Measurements from ENCODE around the gene MIPOL1.
"Not testable (repeated sequence)": the region's sequence is repeated elsewhere in the genome, so short reads cannot be mapped to it uniquely, and the experiment has no call there.

Gene MIPOL1

DNA sequence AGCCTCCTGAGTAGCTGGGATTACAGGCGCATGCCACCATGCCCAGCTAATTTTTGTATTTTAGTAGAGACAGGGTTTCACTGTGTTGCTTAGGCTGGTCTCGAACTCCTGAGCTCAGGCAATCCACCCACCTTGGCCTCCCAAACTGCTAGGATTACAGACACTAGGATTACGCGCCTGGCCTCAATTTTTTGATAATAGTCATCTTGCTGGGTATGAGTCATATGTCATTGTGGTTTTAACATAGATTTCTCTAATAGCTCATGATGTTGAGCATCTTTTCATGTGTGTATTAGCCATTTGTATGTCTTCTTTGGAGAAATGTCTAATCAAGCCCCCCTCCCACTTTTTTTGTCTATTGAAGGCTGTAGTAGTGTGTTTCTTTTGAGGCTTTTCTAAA, 38.3 kb downstream of the MIPOL1 start:
- DNase-seq = not testable (repeated sequence)

DNA sequence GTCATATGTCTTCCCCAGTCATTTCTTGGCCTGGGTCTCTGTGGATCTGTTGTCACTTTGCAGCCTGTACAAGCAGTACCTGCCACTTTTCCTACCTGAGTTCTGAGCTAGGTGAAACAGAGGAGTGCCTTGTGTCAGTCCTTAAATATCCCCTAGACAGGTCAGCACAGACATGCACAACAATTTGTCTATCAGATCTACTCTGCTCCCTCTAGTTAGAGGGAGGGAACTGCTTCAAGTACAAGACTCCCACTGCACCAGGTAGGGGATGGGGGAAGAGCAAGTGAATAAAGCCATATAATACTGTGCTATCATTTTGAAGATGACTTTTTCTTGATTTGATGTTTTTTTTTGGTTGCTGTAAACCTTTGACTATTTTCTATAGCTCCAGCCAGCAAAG, 39.4 kb downstream of the MIPOL1 start:
- DNase-seq = no peak

DNA sequence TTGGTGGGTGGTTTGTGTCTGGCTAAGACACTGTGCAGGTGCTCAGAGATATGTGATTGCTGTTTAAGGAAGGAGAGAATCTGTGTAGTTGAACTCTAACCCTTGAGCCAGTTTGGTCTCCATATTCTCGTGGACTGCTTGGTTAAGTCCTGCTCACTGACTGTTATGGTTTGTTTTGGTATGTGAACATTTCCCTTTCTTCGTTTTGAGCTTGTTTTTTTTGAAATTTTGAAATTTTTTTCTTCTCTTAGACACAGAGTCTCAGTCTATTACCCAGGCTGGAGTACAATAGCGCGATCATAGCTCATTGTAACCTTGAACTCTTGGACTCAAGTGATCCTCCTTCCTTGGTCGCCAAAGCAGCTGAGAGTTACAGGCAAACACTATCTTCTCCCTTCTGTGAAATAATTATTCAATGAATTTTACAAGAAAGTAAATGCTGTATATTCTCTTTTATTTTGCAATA, 40.0 kb downstream of the MIPOL1 start:
- no peak for DNase-seq

DNA sequence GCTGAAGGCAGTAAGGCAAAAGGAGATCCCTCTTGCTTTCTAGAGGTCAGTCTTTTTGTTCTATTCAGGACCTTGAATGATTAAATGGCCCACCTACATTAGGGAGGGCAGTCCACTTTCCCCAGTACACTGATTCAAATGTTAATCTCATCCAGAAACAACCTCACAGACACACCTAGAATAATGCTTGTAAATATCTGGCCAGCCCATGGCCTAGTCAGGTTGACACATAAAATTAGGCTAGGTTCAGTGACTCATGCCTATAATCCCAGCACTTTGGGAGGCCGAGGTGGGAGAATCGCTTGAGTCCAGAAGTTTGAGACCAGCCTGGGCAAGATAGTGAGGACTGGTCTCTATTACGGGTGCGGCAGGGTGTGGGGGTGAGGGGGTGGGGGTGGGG, 43.5 kb downstream of the MIPOL1 start:
- DNase-seq = no peak

DNA sequence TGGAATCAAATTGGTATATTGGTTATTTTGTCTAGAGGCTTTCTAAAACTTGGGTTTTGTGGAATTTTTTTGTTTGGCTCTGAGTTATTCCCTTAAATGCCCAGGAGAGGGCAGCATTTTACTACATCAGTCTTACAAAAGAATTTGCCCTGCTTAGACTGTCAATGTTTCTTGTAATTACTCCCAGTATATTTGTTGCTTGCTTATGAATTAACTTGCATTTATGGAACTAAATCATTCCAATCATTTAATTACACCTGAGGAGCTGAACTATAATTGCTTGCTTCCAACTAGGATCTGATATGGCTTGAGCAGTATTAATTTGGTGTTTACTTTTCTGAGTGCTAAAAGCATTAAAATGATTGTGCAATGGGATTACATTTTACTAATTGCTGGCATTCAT, 48.7 kb downstream of the MIPOL1 start:
- no peak for DNase-seq

DNA sequence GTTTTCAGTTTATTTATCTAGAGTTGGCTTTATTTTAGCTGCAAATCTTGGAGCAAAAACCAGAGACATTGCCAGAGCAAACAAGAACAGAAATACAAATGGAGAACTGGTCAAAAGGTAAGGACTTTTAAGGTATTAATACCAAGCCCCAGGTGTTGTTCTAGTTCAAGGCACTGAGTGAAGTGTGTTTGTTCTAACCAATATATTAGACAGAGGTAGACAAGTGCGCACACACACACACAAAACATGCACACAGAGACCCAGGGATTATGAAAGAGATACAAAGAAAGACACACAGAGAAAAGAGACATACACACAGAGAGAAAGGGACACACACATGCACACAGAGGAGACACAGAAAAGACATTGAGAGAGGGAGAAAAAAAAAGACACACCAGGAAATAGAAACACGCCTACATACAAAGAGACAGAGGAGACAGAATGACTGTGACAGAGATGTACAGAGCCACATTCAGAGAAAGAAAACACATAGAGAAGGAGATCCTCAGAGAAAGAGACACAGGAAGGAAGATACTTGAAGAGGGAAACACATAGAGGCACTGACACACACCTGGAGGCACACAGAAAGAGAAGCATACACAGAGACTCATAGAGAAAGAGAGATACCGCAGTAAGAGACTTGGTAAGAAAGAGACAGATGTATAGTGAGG, 50.2 kb downstream of the MIPOL1 start:
- no peak for DNase-seq

DNA sequence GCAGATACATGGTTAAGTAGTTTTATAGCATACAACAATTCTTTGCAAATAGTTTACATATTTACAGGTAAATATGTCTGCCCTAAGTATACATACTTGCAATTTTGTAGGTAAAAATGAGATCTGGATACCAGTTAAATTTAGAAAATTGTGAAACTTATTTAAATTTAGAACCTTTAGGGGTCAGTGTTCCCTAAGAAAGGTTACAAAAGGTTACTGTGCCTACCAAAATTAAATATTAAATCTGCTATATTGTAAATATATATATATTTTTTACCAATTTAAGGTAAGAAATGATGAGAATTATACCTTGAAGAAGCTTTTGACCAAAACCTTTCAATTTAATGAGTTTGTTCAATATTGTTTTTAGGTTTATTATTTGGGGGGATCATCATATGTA, 54.0 kb downstream of the MIPOL1 start:
- DNase-seq = no peak

DNA sequence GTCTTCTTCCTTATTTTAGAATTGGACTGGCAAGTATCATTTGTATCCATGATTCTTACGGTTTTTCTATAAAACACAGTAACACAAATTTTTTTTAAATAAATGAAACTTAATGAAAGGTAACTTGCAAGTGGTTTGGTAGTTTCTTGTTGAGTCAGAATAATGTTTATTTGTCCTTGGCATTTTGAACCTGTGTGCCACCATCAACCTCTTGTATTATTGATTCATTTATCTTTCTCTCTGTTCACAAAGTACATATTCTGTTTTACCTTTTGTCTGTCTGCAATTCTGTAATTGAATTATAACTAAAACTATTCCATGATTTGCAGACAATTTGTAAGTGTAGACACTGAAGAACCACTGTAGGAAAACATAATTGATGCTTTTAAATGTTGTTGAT, 54.7 kb downstream of the MIPOL1 start:
- DNase-seq = no peak

DNA sequence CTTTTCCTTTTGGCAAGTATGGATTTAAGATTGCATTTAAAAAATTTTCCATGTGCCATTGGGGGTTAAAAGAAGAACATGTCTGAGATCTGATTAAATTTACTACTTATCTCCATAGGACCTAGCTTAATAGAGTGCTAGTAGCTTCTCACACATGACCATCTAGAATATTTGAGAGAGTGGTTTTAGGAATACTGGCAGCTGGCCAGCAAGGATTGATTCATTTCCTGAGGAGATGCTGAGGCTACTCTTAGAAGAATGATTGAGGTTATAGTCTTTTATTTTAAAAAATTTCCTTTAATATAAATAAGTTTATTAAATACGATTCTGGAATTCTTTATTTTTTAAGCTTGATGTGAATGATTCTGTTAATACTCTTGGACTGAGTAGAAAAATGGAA, 56.2 kb downstream of the MIPOL1 start:
- no peak for DNase-seq

DNA sequence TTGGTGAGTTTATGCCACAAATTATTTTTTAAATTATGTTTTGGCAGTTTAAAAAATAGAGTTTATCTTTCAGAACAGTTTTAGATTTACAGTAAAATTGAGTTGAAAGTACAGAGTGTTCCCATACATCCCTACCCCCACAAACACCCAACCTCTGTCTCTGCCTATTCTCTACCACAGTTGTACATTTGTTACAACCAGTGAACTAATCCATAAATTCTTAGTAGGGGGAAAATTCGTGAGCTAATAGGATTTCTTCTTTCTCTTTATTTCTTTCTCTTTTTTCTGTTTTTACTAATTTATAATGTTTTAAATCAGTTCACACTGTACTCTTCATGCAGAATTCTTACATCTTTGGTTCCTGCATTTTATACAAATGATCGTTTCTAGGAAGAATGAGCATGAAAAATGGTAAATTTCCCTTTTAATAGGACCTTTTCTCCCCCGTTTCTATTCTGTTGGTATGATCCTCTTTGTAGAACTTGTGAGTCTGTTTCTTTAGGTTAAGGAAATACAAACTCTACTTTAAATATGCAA, 56.7 kb downstream of the MIPOL1 start:
- DNase-seq = no peak

DNA sequence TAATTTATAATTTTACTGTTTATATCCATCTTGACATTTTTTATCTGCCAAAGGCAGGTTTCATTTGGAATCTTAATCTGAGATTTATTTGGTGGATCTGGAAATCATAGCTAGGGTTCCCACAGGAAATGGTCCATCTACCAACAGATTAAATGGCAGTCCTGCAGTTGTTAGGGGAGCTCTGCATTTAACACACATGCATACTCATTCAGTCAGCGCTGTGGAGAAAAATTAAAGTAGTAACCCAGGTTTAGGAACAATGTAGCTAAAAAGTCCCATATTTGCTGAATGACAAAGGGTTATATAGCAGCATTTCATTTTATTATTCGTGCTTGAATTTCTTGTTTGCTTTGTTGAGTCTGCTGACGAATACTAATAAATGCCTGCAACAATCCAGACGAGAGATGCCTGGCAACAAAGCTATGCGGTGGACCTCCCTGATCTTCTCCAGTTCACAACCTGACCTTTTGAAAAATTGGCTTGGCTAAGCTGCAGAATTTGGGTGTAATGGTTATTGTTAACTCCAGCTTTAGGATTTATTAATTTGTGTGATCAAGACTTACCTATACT, 59.8 kb downstream of the MIPOL1 start:
- DNase-seq = no peak

DNA sequence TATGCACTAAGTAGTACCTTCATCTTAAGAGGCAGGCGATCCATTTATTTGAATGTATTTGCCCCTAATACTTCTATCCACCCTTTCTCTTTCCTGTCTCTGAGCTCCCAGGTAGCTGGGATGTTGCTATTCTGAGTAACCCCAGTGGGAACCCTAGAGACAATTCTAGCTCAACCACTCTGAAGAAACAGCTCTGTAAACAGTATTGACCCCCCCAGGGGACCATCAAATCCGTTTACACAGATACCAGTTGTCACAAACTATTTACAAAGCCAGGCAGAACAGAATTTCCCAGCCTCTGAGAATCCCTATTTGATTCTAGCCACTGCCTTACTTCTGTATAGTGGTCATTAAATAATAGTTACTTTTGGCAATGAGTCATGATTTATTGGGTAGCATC, 64.9 kb downstream of the MIPOL1 start:
- no peak for DNase-seq

DNA sequence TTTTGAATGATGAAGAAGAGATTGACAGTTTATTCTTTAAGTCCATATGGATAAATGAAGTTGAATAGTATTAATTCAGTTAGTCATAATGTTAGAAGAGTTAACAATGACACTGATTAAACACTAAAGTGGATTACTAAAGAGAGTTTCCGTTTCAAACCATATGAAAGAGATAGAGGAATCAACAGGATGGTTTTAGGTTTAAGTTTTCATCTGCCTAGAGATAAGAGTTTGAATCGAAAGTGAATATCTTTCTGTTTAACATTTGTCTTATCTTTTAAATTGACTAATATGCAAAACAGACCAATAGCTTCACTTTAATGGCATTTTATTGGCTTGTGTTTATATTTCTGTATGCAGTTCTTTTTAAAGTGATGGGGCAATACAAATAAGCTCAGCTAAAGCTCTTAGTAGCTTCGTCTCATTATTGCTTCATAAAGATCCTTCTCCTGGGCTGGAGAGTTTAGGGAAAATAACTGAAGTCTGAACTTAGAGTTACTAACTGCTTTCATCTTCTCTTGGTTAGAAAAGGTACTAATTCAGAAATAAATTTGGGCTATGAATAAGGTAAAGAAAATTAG, 66.0 kb downstream of the MIPOL1 start:
- no peak for DNase-seq

DNA sequence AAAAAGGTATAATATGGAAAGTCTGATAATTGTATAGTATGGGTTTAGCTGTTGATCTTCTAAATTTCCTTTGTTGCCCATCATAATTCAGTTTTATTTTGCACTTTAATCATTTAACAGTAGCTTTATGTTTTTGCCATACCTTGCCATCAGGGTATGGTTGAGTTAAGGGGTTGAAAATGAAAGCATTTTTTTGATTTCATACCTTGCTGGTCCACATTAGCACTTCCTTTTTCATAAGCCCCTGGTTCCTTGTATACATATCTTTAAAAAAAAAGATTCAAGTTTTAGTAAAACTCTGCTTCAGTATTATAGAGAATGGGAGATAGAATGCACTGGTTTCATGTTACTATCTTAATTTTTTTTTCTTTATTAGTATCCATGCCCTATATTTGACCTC, 71.1 kb downstream of the MIPOL1 start:
- DNase-seq = no peak

DNA sequence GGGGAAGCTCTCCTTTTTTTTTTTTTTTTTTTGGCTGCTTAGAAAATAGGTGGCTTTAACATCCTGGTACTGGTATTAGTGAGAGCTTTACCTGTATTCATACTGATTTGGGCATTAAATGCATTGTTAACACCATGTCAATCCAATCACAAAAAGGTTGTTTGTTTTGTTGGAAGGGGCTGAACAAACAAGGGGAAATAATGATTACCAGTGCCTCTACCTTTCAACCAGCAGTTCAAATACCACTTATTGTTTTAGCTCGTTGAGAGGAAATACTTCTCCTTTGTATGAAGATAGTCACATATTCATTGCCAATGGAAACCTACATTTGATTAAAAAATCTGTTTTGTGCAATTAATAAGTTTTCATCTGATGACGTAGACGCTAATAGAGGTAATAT, 72.9 kb downstream of the MIPOL1 start:
- DNase-seq = no peak

DNA sequence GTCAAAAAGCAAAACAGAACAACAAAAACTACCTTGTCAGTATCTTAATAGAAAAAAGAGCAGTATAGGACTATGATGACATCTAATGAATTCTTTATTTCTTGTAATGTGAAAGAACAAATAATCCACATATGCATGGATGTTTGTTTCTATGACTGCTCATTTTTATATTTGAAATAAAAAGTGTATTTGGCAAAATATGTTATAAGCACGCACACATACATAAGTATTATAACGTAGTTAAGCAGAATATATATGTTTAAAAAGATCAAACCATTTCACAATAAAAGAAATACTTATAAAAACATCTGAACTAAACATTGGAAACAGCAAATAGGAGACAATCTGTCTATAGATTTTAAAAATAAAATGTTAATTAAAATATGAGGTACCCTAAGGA, 74.8 kb downstream of the MIPOL1 start:
- DNase-seq = no peak

DNA sequence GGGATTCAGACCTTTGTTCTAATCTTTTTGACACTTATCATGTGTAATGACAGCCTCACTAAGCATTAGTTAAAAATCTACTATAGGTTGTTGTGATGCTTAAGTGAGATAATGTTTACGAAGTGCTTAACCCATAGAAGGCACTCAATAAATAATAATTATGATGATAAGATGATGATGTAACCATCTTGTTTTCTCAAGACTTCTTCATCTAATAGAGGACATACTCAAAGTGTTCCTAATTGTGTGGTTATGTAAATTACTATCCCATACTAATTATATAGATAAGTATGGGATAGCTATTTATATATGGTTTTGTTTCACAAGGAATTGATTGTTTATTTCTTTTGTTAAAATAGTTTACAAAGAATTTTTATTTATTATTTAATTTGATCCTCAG, 76.9 kb downstream of the MIPOL1 start:
- DNase-seq = no peak

DNA sequence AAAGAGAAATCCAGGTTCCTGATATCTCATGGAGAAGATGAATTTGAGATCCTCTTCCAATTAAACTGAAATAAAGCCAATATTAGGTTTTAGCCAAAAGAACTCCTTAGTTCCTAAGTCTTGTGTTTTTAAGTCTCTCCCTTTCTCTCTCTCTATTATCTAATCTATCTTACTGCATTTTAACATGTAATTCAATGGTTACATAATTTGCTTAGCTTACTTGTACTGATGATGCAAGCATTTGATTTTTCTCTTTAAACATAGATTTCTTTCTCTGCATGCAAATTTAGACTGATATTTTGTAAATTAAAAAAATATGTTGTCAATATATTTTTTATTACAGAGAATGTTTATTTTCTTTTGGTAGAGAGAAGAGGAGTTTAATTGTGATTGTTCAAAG, 78.2 kb downstream of the MIPOL1 start:
- DNase-seq = no peak

DNA sequence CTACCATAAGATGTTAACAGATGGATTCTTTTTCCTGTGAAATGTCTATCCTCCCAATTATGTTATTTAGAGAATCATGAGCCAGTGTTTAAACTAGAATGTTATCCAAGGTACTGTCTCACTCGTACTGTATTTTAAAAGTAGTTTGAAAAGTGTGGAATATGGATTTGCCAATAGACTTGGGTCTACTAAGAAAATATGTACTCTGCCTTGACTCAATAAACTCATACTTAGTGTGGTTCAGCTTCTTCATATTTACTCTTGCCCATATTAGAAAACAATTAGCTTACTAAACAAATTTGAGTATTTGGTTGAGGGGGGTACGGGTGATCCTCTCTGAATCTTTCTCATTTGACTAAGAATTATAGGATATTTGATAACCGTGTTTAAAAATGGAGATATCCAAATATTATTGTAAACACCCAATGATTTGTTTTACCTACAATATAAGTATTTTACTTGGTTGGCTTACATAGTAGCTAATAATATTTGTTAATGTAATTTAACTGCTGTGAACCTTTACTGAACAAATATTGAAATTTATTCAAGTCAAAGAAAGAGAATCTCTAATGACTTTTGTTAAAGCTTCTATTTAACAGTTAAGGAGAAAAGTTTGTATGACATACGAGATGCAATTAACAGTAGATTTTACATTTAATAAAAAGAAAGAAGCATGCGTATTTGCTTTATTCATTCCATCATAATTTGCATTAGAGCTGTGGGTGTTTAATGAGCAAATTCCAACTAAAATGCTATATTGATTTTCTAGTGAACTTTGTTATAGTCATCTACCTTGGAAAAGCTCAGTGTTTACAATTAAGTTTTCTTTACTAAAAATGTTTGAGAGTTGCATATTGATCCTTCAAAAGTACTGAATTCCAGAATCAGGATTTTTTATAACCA, 81.2 kb downstream of the MIPOL1 start:
- no peak for DNase-seq

DNA sequence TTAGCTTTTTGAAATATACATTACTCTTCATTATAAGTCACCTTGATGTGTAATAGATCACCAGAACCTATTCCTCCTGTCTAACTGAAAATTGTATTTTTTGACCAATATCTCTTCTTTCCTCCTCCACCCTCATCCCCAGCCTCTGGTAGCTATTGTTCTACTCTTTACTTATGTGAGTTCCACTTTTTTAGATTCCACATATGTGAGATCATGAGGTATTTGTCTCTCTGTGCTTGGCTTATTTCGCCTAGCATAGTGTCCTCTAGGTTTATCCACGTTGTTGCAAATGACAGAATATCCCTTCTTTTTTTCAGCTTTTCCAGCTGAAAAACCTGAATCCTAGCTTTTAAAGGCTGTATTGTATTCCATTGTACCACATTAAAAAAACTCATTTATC, 82.1 kb downstream of the MIPOL1 start:
- no peak for DNase-seq

DNA sequence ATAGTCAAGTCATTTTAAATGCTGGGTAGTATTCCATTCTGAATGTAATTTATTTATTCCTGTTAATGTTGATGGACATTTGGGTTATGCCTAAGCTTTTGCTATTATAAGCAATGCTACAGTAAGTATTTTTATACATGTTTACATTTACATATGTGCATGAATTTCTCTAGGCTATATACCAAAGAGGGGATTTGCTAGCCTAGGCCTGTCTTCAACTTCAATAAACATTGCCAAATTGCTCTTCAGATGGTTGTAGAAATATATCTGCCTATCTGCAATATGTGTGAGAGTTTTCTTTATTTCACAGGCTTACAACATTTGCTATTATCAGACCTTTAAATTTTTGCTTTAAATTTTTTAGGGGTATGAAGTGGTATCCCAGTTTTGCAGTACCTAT, 87.0 kb downstream of the MIPOL1 start:
- DNase-seq = no peak

DNA sequence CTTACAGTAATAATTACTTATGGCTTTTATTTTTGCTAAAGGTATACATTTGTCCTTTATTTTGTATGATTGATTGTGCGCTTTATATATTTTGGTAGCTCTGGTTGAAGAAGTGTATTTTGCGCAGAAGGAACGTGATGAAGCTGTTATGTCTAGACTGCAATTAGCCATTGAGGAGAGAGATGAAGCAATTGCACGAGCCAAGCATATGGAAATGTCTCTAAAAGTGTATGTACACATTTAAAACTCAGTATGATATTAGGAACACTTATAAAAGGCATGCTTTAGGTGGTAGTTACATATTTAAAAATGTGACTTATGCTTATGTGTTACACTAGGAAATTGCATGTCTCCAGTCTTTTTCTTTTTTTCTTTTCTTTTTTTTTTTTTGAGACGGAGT, 87.5 kb downstream of the MIPOL1 start:
- DNase-seq = no peak

DNA sequence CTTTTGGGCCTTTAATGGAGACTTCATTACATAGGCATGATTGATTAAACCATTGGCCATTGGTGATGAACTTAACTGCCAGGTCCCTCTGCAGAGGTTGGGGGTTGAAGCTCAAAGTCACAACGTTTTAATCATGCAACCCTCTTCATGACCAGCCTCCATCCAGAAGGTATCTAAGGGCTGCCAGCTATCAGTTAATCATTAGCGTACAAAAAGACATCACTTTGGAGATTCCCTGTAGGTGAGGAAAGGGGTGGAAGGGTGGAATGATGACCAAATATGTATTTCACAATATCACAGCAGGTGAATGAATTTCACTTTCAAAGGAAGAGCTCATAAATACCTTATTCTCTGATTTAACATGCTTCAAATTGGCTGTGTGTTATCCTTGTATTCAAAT, 92.0 kb downstream of the MIPOL1 start:
- DNase-seq = no peak

DNA sequence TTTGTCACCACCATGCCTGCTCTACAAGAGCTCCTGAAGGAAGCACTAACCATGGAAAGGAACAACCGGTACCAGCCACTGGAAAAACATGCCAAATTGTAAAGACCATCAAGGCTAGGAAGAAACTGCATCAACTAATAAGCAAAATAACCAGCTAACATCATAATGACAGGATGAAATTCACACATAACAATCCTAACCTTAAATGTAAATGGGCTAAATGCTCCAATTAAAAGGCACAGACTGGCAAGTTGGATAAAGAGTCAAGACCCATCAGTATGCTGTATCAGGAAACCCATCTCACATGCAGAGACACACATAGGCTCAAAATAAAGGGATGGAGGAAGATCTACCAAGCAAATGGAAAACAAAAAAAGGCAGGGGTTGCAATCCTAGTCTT, 97.5 kb downstream of the MIPOL1 start:
- not testable (repeated sequence) for DNase-seq
